HG03342 (cell line): ENCODE results near the gene TM7SF3.
"Not testable (repeated sequence)": the region's sequence is repeated elsewhere in the genome, so short reads cannot be mapped to it uniquely, and the experiment has no call there.

Source experiments
- ATAC-seq: cut with Tn5 transposase; IDR thresholded peaks from one replicate; pipeline ENCODE4 v1.9.1; 2021; ENCODE audit warnings: mild to moderate bottlenecking, moderate library complexity; ENCODE audit not compliant: unreplicated experiment

TM7SF3 gene

GRCh38 chr12:27017163-27017823 lies 3.1 kb upstream of the TM7SF3 start:
- not testable (repeated sequence) for ATAC-seq

GRCh38 chr12:27015730-27016076 lies 1.5 kb upstream of the TM7SF3 start:
- no peak for ATAC-seq

DNA sequence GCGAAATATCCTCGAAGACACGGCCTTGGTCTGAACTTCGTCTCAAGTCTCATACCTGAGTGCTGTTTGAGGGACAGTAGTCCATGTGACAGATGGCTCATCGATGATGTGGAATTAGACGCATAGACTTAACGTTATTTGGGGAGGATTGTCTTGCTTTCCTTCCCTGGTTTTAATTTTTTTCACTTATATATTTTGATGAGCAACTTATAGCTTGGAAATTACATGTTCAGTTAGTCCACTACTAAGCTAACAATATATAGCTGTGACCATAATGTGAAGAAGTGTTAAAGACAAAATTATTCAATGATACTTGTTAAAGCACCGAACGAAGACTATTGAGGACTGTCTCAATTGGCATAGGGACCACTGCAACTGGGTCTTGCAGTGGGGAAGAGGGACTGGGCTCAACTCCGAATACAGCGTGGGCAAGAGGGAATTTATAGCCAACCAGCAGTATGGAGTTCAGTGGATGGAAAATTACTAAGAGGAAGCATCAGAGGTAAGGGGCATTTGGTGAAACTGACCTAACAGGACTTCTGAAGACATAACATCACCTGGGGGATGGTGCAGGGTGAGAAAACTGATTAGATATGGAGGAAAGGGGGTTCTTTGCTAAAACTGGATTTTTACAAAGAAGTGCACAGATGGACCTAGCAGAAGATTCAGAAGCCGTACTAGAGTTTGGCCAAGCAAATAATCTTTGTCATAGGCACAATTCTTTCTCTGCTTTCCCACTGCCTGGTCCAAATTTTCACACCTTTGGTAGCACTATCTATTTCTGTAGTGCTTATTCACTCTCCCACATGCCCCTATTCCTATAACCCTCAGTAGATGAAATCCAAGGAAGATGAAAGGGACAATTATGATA lies 910 bp upstream of the TM7SF3 start:
- no peak for ATAC-seq

- ATAC-seq, result peak; percentile 16
Observed at GRCh38 chr12:27013611-27014084, 536 bp downstream of the TM7SF3 start.

- ATAC-seq, result no peak
Observed at GRCh38 chr12:27012982-27013255, 1.3 kb downstream of the TM7SF3 start.

GRCh38 chr12:27012239-27012981 lies 1.8 kb downstream of the TM7SF3 start:
- no peak for ATAC-seq

DNA sequence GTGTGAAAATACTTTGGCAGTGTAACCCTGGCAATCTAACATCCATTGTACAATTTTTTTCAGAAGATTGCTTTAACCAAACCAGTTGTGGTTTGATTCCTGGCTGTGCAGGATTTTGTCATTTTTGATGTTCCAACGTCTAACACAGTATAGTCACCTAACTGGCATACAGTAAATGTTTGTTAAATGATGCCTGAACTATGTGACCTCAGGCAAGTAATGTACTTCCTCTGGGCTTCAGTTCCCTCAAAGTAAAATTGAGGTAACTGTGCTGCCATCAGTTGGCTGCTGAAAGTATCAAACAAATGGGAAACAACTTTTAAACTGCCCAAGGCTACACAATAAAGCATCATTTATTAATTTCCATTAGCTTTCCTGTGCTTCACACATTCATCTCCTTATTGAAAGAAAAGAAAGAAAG lies 4.3 kb downstream of the TM7SF3 start:
- no peak for ATAC-seq

DNA sequence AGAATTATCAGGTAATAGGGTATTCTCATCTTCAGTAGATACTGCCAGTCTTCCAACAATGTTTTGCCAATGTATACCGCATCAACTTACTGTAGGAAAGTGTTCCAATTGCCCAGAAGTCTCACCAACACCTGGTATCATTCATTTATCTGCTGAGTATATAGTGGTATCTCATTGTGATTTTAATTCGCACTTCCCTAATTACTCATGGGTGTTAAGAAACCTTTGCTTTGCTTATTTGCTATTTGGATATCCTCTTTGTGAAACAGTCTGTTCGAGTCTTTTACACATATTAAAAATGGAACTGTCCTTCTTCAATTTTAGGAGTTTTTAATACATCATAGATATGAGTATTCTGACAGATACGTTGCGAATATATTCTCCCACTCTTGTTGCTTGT lies 6.1 kb downstream of the TM7SF3 start:
- no peak for ATAC-seq

GRCh38 chr12:27006797-27007467 lies 7.3 kb downstream of the TM7SF3 start:
- no peak for ATAC-seq

DNA sequence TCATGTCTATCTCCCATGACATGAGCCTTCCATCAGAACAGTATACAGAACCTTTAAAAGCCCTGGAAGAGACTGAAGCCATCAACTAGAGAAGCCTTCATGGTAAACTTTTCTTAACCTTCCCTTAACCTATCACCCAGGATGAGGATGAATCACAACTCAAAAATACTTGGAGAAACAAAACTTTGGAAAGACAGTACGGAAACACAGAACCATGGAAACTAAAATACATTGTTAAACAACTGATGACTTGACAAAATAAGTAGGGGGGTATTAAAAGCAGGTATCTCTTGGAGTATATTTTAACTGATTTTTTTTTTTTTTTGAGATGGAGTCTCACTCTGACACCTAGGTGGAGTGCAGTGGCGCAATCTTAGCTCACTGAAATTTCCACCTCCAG lies 8.7 kb downstream of the TM7SF3 start:
- no peak for ATAC-seq

- ATAC-seq, result no peak
Observed at GRCh38 chr12:27003421-27004381, 10.5 kb downstream of the TM7SF3 start.

DNA sequence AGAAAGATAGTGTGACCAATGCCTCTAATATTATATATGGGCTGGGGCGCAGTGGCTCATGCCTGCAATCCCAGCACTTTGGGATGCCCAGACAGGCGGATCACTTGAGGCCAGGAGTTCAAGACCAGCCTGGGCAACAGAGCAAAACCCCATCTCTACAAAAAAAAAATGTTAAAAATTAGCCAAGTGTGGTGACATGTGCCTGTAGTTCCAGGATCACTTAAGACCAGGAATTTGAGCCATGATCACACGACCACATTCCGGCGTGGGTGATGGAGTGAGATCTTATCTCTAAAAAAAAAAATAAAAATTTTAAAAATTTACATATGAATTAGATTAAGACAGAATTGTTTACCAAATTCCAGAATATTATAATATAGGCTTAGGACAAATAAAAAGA lies 12.0 kb downstream of the TM7SF3 start:
- no peak for ATAC-seq

DNA sequence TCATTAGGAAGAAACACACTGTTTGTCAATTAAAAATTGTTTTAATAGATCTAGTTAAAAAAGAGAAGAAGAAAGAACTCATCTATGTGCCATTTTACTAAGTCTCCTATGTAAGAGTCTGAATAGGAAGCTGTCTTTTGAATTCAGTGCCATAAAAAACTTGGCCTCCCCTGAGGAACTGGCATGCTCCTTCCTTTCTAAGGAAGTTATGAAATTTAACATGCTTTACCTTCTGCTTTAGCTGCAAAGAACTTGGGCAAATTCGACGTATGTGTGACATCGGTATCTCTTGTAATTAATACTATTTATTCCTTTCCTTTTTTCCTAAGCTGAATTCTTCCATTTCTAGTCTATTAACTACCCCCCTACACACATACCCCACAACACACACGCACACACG lies 12.5 kb downstream of the TM7SF3 start:
- ATAC-seq, result no peak

DNA sequence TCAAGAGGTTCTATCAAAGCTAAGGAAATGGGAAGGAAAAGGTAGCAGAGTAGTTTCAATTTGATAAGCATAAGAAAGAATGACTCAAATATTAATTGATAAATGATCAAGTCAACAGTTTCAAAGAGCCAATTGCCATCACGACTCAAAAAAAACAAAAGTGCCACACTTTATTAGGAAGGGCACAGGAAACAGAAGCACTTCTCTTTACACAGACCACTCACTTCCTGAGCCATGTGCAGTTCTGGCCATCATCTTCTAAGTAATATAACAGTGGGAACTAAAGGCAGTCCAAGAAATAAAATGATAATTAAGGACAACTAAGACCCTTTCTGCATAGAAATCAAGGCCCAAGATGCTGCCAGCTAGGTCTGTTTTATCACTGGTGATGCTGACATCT lies 13.2 kb downstream of the TM7SF3 start:
- ATAC-seq, result no peak

- ATAC-seq, result no peak
Observed at GRCh38 chr12:26997003-26997402, 17.2 kb downstream of the TM7SF3 start.

- ATAC-seq, result no peak
Observed at GRCh38 chr12:26995706-26996105, 18.5 kb downstream of the TM7SF3 start.

DNA sequence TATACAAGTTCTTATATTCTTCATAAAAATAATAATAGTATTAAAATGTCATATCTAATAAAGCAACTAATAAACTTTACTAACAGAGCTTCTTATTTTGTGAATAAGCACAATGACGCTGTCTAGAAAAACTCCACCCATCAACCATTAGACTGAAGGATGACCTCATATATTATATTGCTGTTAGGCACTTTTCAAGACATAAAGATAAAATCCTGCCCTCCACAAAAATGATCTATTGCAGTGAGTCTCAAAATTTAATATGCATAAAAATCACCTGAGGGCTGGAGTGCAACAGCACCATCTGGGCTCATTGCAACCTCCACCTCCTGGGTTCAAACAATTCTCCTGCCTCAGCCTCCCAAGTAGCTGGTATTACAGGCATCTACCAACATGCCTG lies 20.1 kb downstream of the TM7SF3 start:
- no peak for ATAC-seq

GRCh38 chr12:26991826-26992225 lies 22.4 kb downstream of the TM7SF3 start:
- ATAC-seq, result no peak

- ATAC-seq, result no peak
Observed at GRCh38 chr12:26989873-26990272, 24.3 kb downstream of the TM7SF3 start.

- ATAC-seq, result no peak
Observed at GRCh38 chr12:26988703-26989102, 25.5 kb downstream of the TM7SF3 start.
